ENCODE data around the gene CASK.
"Not testable (repeated sequence)": the region's sequence is repeated elsewhere in the genome, so short reads cannot be mapped to it uniquely, and the experiment has no call there.

The CASK gene

DNA sequence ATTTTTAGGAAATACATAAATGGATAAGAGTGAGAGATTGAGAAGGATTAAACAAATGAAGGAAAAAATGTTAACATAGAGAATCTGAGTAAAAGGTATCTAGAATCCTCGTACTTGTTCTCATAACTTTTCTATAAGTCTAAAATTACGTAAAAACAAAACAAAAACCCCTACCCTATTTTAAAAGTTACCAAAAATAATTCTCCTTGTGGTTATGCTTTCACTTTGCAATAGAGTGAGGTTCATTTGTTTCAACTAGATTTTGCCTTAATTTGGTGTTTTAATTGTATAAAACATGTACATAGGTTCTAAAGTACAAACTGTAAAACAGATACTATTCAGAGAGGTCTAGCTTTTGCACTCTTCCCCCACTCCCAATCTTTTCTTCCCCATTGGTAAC is 238.4 kb downstream of the CASK start:
- DNase-seq, result no peak

DNA sequence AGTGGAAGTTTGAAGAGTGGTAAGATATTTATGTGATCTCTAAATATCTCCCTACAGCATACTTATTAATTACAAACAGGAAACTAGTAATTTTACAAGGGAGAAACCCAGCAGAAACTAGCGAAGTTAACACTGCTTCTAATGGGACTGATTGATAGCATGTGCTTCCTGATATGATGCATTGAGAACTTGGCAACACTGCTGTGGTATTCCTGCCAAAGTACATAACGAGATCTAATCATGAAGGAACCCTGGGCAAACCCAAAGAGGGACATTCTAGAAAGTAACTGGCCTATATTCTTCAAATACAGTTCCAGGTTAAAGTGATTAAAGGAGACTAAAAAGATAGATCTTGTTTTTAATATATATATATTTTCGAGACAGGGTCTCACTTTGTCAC is 239.2 kb downstream of the CASK start:
- DNase-seq, result no peak

DNA sequence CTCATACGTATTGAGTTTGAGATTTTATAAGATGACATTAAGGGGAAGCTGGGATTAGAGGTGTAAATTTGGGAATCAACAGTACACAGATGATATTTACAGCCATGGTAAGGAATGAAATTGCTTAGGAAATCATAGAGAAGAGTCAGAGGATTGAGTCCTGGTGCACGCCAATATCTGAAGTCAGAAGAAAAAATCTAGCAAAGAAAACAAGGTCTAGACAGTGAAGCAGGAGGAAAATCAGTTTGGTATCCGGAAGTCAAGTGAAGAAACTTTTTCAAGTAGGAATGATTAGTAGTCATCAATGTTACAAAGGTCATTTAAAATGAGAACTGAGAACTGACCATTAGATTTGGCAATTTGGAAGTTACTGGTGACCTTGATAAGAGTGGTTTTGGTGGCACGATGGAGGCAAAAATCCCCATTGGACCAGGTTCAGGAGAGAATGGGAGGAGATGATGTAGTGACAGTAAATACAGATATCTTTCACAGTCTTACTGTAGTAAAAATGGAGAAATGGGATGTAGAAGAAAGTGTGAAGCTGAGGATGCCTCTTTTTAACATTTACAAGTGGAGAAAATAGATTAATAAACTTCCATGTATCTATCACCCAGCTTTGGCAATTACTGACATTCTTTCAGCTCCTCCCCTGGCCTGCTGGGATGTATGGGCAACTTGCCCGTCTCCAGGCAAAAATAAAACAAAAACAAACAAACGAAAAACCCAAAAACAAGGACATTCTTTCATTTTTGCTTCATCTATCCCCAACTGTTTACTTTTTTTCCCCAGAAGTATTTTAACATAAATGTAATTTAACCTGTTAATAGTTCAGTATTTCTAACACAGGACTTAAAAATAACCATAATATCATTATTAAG is 245.9 kb downstream of the CASK start:
- DNase-seq, result no peak

DNA sequence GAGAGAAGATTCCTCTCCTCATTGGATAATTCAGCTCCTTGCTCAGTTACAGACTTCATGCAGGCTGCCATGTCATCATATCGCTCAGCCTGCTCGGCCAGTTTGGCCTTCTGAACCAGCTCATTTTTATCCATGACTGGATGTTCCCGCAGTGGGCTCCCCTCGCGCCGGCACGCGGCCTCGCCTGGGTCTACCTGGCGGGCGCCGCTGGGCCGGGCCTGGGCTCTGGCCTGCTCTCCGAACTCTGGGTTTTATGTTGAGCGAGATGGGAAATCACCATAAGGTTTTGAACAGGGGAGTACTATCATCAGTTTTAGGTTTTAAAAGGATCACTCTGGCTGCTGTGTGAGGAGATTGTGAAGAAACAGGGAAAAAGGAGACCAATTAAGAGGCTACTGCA is 247.0 kb downstream of the CASK start:
- DNase-seq, result not testable (repeated sequence)

DNA sequence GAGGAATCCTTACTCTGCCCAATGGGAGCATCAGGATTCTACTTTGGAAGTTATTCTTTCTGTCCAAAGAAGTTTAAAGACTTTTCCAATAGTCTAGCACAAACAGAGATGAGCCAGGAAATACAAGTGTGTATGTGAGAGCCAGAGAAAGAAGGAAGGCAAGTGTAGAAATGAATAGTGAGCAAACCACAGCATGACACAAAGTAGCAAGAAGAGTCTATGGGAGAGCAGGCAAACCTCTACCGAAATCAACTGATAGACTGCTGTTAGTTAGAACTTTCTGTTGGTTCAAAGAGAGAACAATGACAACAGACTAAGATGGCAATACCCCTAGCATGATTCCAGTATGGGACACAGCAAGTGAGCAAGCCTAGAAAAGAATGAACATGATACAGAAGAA is 250.7 kb downstream of the CASK start:
- no peak for DNase-seq

DNA sequence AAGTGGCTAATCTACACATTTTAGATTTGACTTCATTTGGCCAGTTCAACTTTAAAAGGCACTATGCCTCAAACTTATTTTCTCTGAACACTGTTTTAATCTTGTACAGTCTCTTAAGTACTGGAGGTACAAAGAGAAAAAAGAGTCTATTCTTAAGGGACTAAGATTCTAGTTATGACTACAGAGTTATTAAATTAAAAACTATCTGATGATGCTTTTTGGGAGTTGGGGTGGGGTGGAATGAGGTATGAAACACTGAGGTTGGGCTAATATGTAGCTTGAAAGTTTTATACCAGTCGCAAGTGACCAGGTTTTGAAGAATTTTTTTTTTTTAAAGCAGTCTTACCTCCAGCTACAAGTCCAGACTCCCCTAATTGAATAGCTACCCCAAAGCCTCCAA is 252.3 kb downstream of the CASK start:
- no peak for DNase-seq

DNA sequence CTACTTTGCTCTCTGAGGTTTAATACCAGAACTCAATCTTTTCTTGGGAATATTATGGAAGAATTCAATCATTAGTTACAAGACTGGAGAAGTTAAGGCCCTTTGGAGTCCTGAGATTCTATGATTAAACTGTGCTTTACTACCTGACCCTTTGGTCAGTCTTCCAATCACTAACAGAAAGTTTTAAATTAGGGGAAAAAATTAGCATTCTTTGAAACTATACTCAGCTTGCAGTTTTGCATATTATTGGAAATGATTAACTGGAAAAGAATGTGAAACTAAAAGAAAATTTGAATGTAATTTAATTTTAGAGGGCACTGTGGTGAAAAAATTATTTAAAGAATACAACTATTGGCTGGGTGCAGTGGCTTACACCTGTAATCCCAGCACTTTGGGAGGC is 253.2 kb downstream of the CASK start:
- peak; percentile 20 for DNase-seq

DNA sequence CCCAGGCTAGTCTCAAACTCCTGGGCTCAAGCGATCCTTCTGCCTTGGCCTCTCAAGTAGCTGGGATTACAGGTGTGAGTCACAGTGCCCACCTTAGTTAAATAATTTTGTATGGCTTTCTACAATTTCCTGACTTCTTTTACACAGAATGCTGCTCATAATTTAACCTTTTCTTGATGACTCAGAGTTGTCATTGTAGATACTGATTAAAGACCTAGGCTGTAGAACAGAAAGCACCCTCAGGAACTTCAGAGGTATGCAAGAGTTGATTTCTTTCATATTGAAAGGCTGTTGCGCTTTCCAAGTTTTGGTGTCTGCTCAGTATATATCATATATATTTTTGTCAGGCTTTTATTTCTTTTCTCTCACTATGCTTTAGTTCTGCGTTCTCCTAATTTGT is 255.7 kb downstream of the CASK start:
- DNase-seq, result no peak

DNA sequence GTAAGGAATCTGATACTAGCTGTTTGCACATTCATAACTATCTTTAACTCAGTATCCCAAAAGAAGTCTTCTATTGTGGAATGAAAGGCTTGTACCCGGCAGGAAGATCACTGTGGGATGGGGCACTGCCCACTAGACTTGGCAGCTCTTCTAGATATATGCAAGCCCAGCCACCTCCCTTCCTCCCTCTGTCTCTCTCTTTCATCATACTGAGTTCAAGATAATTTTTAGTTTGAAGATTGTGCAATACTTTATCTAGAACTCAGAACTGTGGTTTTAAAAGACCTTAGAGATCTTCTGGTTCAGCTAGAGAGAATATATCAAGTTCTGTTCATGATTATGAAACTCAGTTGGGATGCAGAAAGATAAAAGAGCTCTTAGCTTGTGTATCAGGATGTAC is 257.1 kb downstream of the CASK start:
- DNase-seq, result peak; percentile 0

DNA sequence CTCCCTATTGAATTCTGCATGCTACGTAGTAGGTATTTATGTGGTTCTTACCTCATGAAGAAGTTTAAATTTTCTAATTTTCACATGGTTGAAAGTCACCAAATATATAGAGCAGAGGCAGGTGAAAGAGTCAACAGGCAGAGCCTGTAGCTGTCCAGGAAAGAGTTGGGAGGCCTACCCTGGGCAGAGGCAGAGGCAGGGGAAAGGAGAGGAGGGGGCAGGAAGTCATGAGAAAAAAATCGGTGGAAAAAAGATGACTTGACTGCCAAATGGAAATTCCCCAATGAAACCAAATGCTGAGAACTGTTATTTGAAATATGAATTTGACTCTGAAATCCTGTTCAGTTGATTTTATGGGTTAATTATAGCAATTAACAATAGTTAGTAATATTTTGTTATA is 257.7 kb downstream of the CASK start:
- no peak for DNase-seq

DNA sequence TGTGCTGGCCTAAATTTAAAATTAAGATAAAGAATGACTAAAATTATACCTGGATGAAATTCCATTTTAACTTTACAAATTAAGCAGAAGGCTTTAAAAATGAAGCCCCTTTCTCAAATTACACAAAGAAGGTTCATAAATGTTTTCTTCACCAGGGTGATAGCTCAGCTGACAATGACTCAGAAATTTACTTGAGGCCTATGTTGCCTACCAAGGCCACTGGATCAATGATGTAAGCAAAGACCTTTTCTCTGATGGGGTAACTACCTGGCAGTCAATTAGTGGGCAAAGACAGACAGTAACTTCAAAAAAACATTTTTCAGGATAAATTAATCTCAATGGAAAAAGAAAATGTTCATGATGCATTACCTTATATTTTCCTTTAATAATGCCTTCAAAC is 258.4 kb downstream of the CASK start:
- DNase-seq, result no peak

DNA sequence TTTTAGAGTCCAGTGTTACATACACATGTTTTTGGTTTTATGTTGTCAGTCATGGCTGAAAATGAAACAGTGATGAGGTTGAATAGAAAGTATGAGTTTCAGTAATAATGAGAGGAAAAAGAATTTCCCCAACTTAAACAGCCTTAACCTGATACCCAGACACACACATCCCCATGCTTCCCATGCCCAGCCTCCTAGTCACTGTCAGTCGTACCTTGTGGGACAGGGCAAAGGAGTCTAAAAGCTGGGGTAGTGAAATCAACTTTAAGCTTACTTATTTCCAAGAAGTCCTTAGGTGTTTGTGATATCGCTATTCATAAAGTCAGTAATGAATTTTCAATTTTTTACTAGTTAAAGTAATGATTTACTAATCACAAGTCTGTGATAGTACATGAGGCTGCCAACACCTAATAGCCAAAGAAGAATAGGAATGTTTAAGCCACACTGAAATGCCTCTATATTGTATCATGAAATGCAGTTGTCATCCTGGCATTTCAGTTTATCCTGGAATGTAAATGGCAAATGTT is 258.9 kb downstream of the CASK start:
- DNase-seq, result no peak

DNA sequence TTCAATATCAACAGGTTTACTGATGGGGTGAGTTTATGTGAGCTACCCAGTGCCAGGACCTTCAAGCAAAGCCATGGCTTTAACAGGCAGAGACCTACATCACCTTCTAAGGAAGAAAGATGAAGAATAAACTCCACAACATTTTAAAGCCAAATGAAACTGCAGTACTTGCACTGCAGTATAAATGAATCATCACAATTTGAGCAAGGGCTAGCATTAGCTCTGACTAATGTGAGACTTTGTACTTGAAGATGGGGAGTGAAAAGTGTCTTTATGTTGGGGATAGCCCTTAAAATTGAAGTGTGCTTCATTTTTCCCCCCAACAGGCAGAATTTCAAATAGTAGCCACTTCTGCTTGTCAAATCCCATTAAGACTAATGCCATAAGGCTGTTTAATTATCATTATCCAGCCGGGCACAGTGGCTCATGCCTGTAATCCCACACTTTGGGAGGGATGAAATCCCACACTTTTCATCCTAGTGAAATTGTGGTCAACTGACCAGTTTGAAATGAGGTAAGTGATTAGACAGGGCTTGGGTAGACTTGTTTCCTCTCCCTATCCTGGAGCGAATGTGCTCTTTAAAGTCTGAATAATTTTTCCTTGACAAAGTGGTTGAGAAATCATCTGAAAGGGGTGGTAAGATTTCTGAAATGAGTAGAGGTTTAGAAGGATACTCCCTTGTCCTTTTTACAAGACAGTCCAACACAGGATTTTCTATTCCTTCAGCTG is 261.8 kb downstream of the CASK start:
- peak; percentile 3 for DNase-seq

DNA sequence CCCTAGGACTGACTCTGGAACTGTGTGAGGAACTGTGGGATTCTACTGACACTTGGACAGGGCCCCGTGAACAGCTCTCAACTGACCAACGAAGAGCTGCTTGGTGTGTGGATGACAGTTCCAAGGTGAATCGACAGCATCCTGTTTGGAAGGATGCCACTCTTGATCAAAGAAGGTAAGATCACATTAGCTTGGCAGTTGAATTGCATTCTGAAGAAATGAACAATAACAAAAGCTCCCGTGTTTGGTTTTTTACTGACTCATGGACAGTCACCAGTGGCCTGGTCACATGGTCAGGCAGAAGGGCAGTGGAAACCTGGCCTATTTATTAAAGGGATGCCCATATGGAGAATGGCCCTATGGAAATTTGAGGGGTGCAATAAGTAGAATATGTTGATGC is 267.7 kb downstream of the CASK start:
- peak; percentile 5 for DNase-seq

DNA sequence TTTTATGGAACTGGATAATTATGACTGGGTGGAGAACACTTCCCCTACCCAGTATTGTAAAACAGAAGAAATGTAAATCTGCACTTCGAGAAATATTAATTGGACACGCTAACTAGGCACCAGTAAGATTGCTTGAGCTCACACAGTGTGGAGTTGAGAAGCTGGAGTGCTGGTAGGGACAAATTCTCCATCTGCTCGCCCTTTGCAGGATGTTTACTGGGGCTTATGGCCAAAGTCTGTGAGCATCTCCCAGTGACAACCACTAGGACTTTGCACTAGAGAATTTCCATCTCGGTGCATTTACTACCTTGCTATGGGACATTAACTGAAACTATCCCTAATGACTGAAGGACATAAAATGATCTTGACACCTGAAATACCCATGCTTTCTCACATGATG is 268.3 kb downstream of the CASK start:
- no peak for DNase-seq

DNA sequence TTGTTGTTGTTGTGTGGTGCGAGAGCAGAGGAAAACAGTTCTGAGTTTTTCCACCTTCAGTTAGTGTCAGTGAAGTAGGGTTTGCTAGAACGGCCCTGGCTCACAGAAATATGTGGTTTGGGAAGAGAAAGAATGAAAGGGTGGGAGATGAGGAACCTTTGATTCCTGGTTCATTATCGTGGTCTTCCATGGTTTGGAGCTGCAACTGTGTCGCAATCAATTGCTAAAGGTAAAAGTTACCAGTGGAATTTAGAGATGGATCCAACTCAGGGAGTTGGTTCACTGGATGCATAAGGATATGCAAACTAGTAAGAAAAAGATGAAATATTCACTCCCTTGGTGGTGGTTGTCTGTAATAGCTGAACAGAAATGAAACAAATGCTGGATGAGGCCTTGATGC is 270.2 kb downstream of the CASK start:
- DNase-seq, result no peak

DNA sequence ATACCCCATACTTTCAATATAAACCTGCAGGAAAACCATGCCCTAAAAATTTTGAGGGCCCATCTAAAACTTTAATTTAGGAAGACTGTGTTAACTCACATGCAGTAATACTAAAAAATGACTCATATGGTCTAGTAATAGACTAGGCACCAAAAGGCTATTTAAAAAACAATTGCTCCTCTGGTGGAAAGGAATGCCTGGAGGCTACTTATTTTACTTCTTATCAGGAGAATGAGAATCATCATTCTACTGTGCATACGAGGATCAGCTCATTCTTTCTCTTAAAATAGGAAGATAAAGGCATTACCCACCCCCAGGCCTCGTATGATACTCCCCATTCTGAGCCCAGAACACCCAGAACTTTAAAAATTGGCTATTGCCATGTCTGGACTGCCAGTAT is 277.2 kb downstream of the CASK start:
- not testable (repeated sequence) for DNase-seq

DNA sequence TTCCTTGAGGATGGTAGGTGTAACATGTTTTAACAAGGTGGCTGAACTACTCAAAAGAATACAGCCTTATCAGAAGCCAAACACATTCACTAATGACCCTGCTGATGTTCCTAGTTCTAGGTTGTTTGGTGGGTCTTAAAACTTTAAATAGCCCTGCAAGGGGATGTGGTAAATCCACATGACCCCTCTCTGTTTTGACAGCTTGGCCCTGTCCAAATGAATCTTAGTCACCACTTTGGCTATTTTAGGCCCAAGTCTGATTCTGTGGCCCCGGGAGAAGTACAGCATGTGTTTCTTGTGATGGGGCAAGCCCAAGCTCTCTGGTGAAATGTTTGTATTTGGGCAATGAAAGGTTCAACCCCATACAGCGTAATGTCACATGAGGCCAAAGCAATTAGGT is 289.1 kb downstream of the CASK start:
- peak; percentile 12 for DNase-seq

DNA sequence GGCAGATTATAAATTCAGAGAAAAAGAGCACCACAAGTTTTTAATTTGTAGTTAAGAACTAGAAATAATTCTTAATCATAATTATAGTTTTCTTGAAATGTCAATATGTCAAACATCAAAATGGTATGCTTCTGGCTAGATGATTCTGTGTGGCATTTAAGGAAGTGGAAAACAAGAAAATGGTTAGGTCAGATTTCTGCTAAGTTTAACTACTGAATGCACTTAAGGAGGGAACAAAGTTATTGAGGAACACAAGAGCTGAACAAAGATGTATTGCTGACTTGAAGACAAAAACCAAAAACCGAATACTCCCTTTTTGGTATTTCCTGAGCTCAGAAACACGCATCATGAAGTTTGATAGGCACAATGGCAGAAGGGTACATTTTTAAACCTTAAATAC is 293.3 kb downstream of the CASK start:
- DNase-seq, result no peak

DNA sequence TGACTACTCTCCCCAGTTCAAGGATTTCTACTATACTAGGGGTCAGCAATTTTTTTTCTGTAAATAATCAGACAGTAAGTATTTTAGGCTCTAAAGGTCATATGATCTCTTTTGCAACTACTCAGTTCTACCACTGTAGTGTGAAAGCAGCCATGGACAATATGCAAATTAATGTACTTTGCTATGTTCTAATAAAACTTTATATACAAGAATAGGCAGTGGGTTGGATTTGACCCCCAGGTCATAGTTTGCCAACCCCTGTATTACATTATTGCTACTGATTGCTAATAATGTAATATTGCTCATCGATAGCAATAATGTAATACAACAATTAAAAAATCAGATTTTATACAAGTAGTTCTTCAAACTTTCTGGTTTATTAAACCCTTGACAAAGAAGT is 293.8 kb downstream of the CASK start:
- no peak for DNase-seq

DNA sequence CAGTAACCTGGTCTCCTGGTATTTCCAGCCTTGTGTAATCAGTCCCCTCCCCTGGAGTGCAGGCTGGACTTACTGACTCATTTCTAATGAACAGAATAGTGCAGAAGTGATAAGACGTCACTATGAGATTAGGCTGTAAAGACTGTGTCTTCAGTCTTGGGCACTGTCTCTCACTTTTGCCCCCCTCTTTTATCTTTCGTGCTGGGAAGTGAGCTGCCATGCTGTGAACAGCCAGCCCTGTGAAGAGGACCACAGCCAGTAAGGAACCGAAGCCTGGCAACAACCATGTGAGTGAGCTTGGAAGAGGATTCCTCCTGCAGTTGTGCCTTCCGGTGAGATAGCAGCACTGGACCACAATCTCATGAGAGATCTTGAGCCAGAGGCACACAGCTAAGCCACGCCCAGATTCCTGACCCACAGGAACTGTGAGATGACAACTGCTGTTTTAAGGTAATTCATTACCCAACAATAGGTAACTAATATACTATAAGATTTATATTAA is 302.1 kb downstream of the CASK start:
- DNase-seq, result peak; percentile 41

DNA sequence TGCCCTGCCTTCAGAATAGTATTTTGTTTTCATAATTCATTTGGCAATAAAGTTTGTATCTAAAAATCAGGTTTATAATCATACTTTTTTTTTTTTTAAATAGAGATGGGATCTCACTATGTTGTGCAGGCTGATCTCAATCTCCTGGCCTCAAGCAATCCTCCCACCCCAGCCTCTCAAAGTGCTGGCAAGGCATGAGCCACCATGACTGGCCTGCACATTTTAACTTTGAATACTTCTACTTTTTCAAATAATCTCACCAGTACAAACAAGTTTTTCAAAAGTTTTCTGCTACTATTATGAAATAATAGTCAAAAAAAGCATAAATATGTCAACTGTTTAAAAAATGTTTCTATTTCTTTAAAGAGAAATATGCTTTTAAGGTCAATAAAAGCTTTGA is 304.1 kb downstream of the CASK start:
- no peak for DNase-seq

DNA sequence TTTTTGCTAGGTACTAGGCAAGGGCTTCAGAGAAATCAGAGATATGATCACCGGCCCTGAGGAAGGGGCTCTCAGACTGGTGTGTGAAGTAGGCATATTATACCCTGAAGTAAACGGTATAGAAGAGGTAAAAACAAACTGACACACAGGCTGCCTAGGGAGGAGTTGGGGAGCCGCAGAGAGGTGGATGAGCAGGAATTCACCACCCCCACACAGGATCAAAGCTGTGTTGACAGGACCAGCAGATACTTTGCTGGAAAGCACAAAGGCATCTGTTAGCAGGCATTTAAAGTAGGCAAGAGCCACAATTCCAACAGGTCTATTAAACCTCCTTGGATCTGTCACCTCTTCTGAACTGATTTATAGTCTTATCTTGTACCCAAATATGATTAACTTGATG is 306.4 kb downstream of the CASK start:
- no peak for DNase-seq

DNA sequence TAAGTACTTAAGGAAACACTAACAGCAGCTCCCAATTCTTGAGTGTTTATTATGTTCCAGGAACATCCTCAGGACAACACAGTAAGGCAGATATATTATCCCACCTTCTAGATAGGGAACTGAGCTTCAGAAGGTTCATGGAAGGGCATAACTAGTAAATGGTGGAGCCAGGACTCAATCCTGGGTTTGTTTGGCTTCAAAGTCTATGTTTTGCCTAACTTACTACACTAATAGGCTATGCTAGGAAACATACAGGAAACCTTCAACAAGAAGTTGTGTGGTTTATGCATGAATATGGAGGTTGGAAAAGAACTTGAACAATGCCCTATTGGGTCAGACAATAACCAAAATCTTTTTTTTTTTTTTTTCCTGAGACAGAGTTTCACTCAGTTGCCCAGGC is 307.1 kb downstream of the CASK start:
- no peak for DNase-seq
